RWPE2 (cell line): ENCODE data around the gene ZCCHC14.

Experiments used
- ATAC-seq: fragments of 200-7000 bp; cut with Tn5 transposase; 3 replicates; pipeline ENCODE4 v1.9.1; 2021; ENCODE audit warnings: low read depth
- DNase-seq: peaks from one replicate; pipeline ENCODE4 v3.0.0-alpha.2; 2020; ENCODE audit warnings: low spot score
- H3K27ac ChIP-seq: fragments of 450-650 bp; 2 replicates; pipeline ENCODE4 v1.5.1; 2017; ENCODE audit warnings: mild to moderate bottlenecking; ENCODE audit not compliant: poor library complexity, severe bottlenecking
- H3K27me3 ChIP-seq: fragments of 250-450 bp; sonication (Bioruptor Pico); 2 replicates; pipeline ENCODE4 v1.5.1; 2021; ENCODE audit warnings: mild to moderate bottlenecking, moderate library complexity; ENCODE audit not compliant: insufficient read depth, poor library complexity, severe bottlenecking
- H3K36me3 ChIP-seq: fragments of 250-450 bp; sonication (Bioruptor Pico); 2 replicates; pipeline ENCODE4 v1.5.1; 2020; ENCODE audit warnings: low read depth, mild to moderate bottlenecking, moderate library complexity
- H3K4me1 ChIP-seq: fragments of 250-450 bp; sonication (Bioruptor Pico); 2 replicates; pipeline ENCODE4 v1.5.1; 2021; ENCODE audit warnings: mild to moderate bottlenecking, moderate library complexity; ENCODE audit not compliant: insufficient read depth, poor library complexity, severe bottlenecking
- H3K4me3 ChIP-seq: fragments of 250-450 bp; sonication (Bioruptor Pico); 2 replicates; pipeline ENCODE4 v1.5.1; 2021; ENCODE audit warnings: mild to moderate bottlenecking, moderate library complexity; ENCODE audit not compliant: severe bottlenecking
- H3K9me3 ChIP-seq: fragments of 250-450 bp; sonication (Bioruptor Pico); 2 replicates; pipeline ENCODE4 v1.5.1; 2021; ENCODE audit warnings: mild to moderate bottlenecking, moderate library complexity; ENCODE audit not compliant: severe bottlenecking
- TF ChIP-seq, protein P1 (sequence below): fragments of 450-650 bp; IDR thresholded peaks from one replicate; pipeline ENCODE4 v1.5.1; 2017; ENCODE audit warnings: mild to moderate bottlenecking, moderate library complexity; ENCODE audit not compliant: poor library complexity, severe bottlenecking

Gene ZCCHC14

DNA sequence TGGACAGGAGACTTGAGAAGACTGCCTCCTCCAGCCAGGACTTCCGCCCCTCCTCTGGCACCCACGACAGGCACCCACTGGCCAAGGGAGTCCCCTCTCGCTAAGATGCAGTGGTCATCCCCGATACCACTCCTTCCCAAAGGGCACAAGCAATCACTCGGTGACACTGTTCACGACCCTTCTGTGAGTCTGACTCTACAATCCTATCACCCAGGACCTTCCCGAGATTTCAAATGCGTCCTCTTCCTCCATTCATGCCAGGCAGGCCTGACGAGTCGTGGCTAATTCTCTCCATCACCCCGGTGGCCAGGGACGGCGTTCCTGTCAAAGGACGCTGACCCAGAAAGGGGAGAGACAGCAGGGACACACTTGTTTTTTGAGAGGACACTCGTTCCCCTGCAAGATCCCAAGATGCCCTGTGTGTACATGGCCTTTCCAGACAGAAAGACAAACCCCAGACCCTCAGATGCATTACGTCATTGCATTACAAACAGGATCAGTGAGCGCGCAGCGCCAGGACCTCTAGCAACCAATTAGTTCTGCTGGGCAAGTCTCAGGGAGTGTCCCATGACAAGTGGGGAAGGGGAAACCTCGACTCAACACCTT is 121.5 kb downstream of the ZCCHC14 start:
- DNase-seq, result no peak
- peaks cover 10% of the 10 kb centered on the region; the same call in 1 of the 2 replicates for H3K36me3 ChIP-seq
- ATAC-seq, result no peak
- H3K4me3 ChIP-seq, result no peak overlapping the region
- TF ChIP-seq, protein P1, sequence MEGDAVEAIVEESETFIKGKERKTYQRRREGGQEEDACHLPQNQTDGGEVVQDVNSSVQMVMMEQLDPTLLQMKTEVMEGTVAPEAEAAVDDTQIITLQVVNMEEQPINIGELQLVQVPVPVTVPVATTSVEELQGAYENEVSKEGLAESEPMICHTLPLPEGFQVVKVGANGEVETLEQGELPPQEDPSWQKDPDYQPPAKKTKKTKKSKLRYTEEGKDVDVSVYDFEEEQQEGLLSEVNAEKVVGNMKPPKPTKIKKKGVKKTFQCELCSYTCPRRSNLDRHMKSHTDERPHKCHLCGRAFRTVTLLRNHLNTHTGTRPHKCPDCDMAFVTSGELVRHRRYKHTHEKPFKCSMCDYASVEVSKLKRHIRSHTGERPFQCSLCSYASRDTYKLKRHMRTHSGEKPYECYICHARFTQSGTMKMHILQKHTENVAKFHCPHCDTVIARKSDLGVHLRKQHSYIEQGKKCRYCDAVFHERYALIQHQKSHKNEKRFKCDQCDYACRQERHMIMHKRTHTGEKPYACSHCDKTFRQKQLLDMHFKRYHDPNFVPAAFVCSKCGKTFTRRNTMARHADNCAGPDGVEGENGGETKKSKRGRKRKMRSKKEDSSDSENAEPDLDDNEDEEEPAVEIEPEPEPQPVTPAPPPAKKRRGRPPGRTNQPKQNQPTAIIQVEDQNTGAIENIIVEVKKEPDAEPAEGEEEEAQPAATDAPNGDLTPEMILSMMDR, result no peak
- H3K27ac ChIP-seq, result no peak overlapping the region
- peaks cover 12% of the 10 kb centered on the region for H3K4me1 ChIP-seq
- H3K27me3 ChIP-seq, result no peaks in the 10 kb centered on the region
- no peaks in the 10 kb centered on the region for H3K9me3 ChIP-seq

DNA sequence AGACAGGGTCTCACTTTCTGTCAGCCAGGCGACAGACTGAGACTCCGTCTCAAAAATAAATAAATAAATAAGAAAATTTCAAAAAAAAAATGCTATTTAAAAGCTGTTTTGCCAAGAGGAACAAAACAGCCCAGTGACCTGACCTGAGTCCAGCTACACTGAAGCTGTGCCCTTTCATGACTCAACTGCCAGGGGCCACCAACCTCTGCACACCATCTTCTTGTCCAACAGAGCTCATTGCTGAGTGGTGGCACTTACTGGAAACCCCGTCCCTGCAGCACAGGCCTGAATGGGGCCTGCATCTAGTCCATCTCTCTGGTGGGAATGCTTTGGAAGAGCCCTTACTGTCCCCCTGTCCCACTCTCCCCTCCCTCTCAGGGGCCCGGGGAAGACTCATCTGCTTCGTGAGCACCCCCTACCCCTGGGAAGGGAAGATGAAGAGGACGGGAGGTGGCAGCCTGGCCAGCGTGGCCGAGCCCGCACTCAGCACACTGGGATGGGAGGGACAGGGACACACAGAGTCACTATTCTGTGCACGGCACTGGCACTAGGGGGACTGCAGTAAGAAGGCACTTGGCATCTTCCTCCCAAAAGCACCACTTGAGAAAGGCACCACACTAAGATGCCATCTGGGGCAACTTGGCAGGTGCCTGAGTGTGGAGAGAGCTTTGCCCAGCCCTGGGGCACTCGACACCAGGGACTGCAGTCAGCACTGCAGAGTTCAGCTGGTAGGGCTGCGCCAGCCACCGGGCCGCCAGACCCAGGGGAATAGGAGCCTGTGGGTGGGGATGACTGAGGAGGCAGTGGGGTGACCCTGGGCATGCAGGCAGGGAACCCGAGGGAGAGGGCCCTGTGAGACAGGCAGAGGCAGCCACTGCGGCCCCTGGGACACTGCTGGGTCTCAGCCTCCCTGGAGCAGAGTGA is 122.8 kb downstream of the ZCCHC14 start:
- no peaks in the 10 kb centered on the region for H3K27me3 ChIP-seq
- ATAC-seq (no peak), DNase-seq (no peak)
- TF ChIP-seq, protein P1, result no peak
- no peaks in the 10 kb centered on the region for H3K4me1 ChIP-seq
- no peak overlapping the region for H3K4me3 ChIP-seq
- H3K36me3 ChIP-seq, result peaks cover 14% of the 10 kb centered on the region; the same call in 1 of the 2 replicates
- H3K9me3 ChIP-seq, result no peaks in the 10 kb centered on the region
- H3K27ac ChIP-seq, result no peak overlapping the region

DNA sequence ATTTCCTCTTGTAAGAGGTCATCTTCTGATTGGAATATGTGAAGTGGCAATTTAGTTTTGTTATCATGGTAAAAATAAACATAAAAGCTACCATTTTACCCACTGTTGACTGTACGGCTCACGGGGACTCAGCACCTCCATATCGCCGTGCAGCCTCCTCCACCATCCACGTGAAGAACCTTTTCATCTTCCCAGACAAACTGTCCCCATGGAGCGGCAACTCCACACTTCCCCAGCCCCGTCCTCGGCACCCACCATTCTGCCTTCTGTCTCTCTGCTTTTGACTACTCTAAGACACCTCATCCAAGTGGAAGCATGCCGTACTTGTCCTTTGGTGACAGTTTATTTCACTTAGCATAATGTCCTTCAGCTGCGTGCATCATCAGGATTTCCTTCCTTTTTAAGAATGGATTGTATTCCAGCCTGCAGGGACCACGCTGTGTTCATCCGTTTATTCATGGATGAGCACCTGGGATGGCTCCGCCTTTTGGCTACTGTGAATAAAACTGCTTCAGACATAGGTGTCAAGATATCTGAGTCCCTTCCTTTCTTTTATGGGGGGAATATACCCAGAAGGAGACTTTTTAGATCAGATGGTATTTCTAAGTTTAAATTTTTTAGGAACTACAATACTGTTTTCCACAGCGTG is 123.6 kb downstream of the ZCCHC14 start:
- no peaks in the 10 kb centered on the region for H3K27me3 ChIP-seq
- H3K4me1 ChIP-seq, result no peaks in the 10 kb centered on the region
- H3K4me3 ChIP-seq, result no peak overlapping the region
- ATAC-seq (no peak), DNase-seq (no peak)
- H3K36me3 ChIP-seq, result peaks cover 9% of the 10 kb centered on the region; the same call in 1 of the 2 replicates
- H3K9me3 ChIP-seq, result no peaks in the 10 kb centered on the region
- H3K27ac ChIP-seq, result no peak overlapping the region
- TF ChIP-seq, protein P1, result no peak

DNA sequence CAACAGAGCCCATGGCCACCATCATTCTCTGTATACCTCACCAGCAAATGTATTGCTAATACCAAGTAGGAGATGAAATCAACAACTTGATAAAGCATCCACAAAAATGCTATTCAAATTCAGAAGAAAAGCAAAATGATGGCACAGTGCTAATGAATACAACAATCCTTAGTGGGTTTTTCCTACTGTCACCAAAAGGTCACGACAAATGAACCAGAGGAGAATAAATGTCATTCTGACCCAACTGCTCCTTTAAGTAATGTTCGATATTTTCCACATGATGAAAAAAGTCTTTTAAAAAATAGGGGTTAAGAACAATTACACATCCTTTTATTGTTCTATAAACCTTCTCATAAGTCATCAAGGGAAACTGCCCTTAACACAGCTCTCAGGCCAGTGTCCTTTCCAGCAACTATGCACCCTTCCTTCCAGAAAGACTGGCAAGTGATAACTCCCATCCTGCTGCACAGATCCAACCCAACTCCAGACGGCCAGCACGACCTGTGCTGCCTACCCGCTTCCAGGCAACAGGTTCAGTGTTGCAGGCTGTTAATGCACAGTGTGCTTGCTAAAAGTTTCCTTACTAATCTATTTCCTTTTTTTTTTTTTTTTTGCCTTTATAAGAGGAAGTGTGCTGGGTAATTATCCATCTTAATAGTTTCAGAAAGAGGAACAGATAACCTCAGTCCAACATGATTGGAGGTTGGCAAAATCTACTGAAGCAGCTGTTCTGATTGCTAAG is 124.6 kb downstream of the ZCCHC14 start:
- H3K27me3 ChIP-seq, result no peaks in the 10 kb centered on the region
- no peak overlapping the region for H3K4me3 ChIP-seq
- no peak for ATAC-seq
- H3K27ac ChIP-seq, result no peak overlapping the region
- H3K36me3 ChIP-seq, result peaks cover 9% of the 10 kb centered on the region
- DNase-seq, result no peak
- TF ChIP-seq, protein P1, result no peak
- H3K9me3 ChIP-seq, result no peaks in the 10 kb centered on the region
- H3K4me1 ChIP-seq, result no peaks in the 10 kb centered on the region
